Mucosa of rectum (tissue), 2 donors: ENCODE measurements around the gene PARP6.

Experiments
- H3K27ac ChIP-seq, 2 donors: one replicate each; pipeline ENCODE4 v1.7.0; 2013; ENCODE audit warnings: inconsistent platforms in 2 of 2, low read depth in 2 of 2, low read length in 2 of 2
- H3K27me3 ChIP-seq, 2 donors: one replicate each; pipeline ENCODE4 v1.7.0; 2013; ENCODE audit warnings: low read length in 2 of 2; ENCODE audit not compliant: control insufficient read depth in 2 of 2, insufficient read depth in 2 of 2
- H3K36me3 ChIP-seq, 2 donors: one replicate each; pipeline ENCODE4 v1.7.0; 2013; ENCODE audit warnings: low read length in 2 of 2; ENCODE audit not compliant: control insufficient read depth in 2 of 2, insufficient read depth in 2 of 2
- H3K4me1 ChIP-seq, 2 donors: one replicate each; pipeline ENCODE4 v1.7.0; 2013; ENCODE audit warnings: low read length in 2 of 2, mild to moderate bottlenecking in 1 of 2; ENCODE audit not compliant: control insufficient read depth in 2 of 2, insufficient read depth in 2 of 2
- H3K4me3 ChIP-seq, 2 donors: one replicate each; pipeline ENCODE4 v1.7.0; 2013; ENCODE audit warnings: low read length in 2 of 2
- H3K9ac ChIP-seq, 2 donors: one replicate each; pipeline ENCODE4 v1.7.0; 2013; ENCODE audit warnings: low read length in 2 of 2, low read depth in 1 of 2, mild to moderate bottlenecking in 1 of 2
- H3K9me3 ChIP-seq, 2 donors: one replicate each; pipeline ENCODE4 v1.7.0; 2013; ENCODE audit warnings: low read length in 2 of 2; ENCODE audit not compliant: control insufficient read depth in 2 of 2
- donor health status: healthy.
- donor health status: Normal muscosa, but diverticular disease.

Gene PARP6

DNA sequence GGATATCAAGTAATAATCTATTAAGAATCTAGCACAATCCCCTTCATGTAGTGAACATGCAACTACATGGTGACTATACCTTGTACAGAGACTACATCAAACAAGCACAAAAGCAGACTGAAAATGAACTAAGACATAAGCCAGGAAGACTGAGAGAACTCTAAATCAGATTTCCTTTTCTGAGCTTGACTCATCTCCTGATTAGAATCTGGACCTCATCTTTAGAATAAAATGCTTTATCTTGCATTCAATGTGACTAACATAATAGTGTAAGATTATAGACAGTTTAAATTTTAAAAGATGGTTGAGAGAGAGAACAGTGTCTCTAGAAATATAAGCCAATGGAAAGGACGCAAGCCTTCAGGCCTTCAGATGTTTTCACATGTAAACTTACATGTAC is 23.8 kb downstream of the PARP6 start:
- H3K4me3 ChIP-seq = no peak overlapping the region
- no peaks in the 10 kb centered on the region for H3K9me3 ChIP-seq
- no peak overlapping the region for H3K9ac ChIP-seq
- peaks cover 35 to 48% of the 10 kb centered on the region in 2 donors for H3K36me3 ChIP-seq
- H3K27ac ChIP-seq = no peak overlapping the region
- no peaks in the 10 kb centered on the region for H3K4me1 ChIP-seq
- H3K27me3 ChIP-seq = no peaks in the 10 kb centered on the region

- H3K27ac ChIP-seq = no peak overlapping the region
- no peaks in the 10 kb centered on the region for H3K4me1 ChIP-seq
- no peak overlapping the region for H3K4me3 ChIP-seq
- H3K27me3 ChIP-seq = no peaks in the 10 kb centered on the region
- H3K9me3 ChIP-seq = no peaks in the 10 kb centered on the region
- no peak overlapping the region for H3K9ac ChIP-seq
- peaks cover 25 to 28% of the 10 kb centered on the region in 2 donors for H3K36me3 ChIP-seq
These were observed 29.5 kb downstream of the PARP6 start for GRCh38 chr15:72242775-72243370.

DNA sequence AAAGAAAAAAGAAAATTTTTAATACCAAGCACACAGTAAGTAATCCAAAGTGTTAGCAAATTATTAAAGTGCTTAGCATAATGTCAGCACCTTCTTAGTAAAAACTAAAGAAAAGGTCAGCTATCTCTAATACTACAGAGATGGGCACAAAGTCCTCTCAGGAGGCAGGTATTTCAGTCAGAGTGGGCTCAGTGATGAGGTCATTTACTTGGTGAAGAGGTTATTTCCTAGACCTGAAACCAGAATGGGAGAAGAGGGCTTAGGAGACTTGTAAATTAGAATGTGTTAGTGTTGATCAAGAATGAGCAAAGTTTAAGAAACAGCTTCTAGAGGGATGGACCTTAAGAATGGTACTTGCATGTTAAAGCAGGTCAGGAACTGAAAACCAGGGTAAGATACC is 32.7 kb downstream of the PARP6 start:
- no peak overlapping the region for H3K4me3 ChIP-seq

GRCh38 chr15:72238586-72238985 is 33.8 kb downstream of the PARP6 start:
- no peak overlapping the region for H3K4me3 ChIP-seq
- peaks cover 21 to 25% of the 10 kb centered on the region in 2 donors for H3K36me3 ChIP-seq
- no peaks in the 10 kb centered on the region for H3K4me1 ChIP-seq

More for the DNA sequence above, 32.7 kb downstream of the PARP6 start:
- H3K9me3 ChIP-seq = no peaks in the 10 kb centered on the region
- H3K36me3 ChIP-seq = peaks cover 25% of the 10 kb centered on the region in 2 donors
- H3K27me3 ChIP-seq = no peaks in the 10 kb centered on the region
- no peak overlapping the region for H3K9ac ChIP-seq
- no peak overlapping the region for H3K27ac ChIP-seq
- no peaks in the 10 kb centered on the region for H3K4me1 ChIP-seq

GRCh38 chr15:72237853-72238224 is 34.5 kb downstream of the PARP6 start:
- Histone ChIP-seq H3K9me3 (no peaks in the 10 kb centered on the region), H3K9ac (no peak overlapping the region), H3K27ac (no peak overlapping the region), H3K4me3 (no peak overlapping the region), H3K36me3 (peaks cover 20 to 23% of the 10 kb centered on the region in 2 donors), H3K27me3 (no peaks in the 10 kb centered on the region), H3K4me1 (no peaks in the 10 kb centered on the region)

More at GRCh38 chr15:72238586-72238985, 33.8 kb downstream of the PARP6 start:
- no peaks in the 10 kb centered on the region for H3K27me3 ChIP-seq
- H3K9ac ChIP-seq = no peak overlapping the region
- no peak overlapping the region for H3K27ac ChIP-seq
- H3K9me3 ChIP-seq = no peaks in the 10 kb centered on the region

DNA sequence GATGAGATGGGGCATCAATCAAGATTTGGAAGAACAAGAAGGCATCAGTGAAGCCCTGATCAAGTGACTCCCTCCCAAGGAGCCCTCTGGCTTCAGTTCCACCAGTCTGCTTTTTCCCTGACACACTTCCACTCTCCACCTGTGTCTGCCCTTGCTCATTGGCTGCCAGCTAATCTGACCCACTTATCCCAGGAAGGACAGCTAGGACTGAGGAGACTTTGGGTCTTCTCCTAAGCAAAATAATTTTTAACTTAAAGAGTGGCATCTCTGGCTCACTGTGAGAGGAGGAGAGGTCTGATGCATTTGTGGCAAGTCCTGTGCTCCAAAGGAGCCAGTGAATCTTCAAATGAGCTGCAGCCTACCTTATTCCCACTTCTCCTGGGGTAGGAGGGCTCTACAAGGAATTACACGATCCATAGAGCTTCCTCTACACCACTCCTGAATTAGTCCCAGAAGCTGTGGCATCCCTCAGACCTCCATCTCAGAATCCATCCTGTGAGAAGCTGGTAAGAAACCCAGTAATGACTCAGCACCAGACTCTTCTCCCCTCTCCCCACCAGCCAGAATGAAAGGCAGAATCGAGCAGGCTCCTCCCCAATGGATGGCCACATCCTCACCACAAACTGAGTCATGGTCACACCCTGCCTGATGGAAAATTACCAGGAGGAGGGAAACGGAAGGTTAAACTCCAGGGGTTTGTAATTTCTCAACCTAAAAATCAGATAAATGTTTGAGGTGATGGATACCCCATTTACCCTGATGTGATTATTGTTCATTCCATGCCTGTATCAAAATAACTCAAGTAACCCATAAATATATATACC is 35.1 kb downstream of the PARP6 start:
- peaks cover 4 to 6% of the 10 kb centered on the region in 2 donors for H3K4me1 ChIP-seq
- H3K9me3 ChIP-seq = no peaks in the 10 kb centered on the region
- no peak overlapping the region for H3K9ac ChIP-seq
- peaks cover 14 to 18% of the 10 kb centered on the region in 2 donors for H3K36me3 ChIP-seq
- no peak overlapping the region for H3K4me3 ChIP-seq
- H3K27me3 ChIP-seq = no peaks in the 10 kb centered on the region
- H3K27ac ChIP-seq = peak overlapping the region in 1 of 2 donors; percentile 44

DNA sequence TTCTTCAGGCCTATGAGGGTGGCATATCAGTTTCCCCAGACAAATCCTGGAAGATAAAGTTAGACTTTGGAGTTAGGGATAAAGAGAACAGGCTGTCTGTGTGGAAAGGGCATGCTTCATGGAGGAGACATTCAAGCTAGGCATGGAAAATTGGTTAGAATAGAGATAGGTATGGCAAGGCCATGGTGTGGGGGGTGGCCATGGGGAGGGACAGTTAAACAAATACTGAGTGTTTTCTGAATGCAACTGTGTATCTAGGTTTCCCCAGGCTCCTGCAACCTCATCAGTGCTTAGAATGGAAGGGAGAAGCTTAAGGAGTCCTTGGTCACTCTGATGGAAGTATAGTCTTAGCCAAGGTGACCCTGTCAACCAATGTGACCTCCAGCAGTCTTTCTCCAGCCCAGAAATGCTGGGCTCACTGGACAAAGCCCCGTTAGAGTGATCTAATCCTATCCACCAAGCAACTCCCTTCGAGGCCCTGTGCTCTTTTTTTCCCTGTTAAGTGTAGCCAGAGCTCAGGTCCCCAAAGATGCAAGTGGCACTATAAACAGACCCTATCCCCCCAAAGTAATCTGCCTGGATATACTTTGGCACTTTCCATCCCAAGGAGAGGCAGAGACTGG is 35.9 kb downstream of the PARP6 start:
- Histone ChIP-seq H3K27me3 (no peaks in the 10 kb centered on the region), H3K36me3 (peaks cover 7 to 10% of the 10 kb centered on the region in 2 donors), H3K27ac (no peak overlapping the region), H3K9ac (no peak overlapping the region), H3K9me3 (no peaks in the 10 kb centered on the region), H3K4me3 (no peak overlapping the region), H3K4me1 (peaks cover 4 to 9% of the 10 kb centered on the region in 2 donors)

- Histone ChIP-seq H3K36me3 (no peaks in the 10 kb centered on the region), H3K27ac (no peak overlapping the region), H3K9me3 (no peaks in the 10 kb centered on the region), H3K9ac (no peak overlapping the region), H3K4me3 (no peak overlapping the region), H3K27me3 (no peaks in the 10 kb centered on the region), H3K4me1 (peaks cover 4 to 12% of the 10 kb centered on the region in 2 donors)
These were observed 37.1 kb downstream of the PARP6 start for GRCh38 chr15:72235298-72235697.

DNA sequence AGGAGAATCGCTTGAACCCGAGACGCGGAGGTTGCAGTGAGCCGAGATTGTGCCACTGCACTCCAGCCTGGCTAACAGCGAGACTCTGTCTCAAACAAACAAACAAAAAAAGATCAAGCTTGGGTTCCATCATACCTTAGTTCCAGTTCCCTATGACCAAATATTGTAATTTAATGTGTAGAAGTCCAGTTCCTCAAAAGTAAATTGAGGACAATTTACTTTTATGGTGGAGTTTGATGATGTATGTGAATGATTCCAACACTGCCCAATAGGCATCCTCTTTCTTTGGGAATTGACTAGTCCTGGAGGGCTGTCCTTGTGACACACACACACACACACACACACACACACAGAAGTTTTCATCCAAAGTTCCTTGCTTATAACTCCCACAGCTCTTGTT is 38.6 kb downstream of the PARP6 start:
- Histone ChIP-seq H3K4me1 (peaks cover 9 to 20% of the 10 kb centered on the region in 2 donors), H3K36me3 (no peaks in the 10 kb centered on the region), H3K4me3 (no peak overlapping the region), H3K27ac (no peak overlapping the region), H3K27me3 (no peaks in the 10 kb centered on the region), H3K9me3 (no peaks in the 10 kb centered on the region), H3K9ac (no peak overlapping the region)

DNA sequence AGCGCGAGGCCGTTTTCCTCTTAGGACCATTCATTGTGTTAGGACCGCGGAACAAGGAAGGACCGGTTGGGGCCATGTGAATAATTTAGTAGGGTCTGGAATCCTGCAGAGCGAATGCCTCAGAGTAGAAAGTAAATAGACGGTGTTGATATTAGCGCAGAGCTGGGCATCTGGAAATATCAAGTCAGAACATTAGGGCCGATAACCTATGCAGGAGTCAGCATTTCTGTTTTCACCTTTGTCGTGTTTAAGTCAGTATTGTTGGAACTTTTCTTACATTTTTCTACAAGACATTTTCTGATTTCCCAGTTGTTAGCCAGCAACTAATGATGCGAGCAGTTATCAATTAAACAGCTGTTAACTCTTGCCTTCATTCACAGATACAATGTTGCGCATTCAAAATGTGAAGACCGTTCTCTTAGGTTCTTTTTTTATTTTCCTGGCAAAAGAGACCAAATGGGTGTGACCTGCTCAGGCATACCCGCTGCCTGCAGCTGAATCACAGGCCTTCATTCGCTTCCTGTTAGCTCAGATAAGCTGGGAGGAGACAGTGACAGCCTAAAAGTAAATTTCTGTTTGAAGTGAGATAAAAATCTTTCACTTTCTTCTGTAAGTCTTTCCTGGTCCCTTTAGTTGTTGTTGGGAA is 40.4 kb downstream of the PARP6 start:
- Histone ChIP-seq H3K4me3 (peak overlapping the region; percentile 93 to 96), H3K27ac (peak overlapping the region; percentile 92 to 98), H3K27me3 (no peaks in the 10 kb centered on the region), H3K9me3 (no peaks in the 10 kb centered on the region), H3K4me1 (peaks cover 15 to 30% of the 10 kb centered on the region in 2 donors), H3K36me3 (no peaks in the 10 kb centered on the region), H3K9ac (peak overlapping the region; percentile 92 to 95)
